NCI-H146 (cell line): ENCODE data around the gene MAP3K13.
"Not testable (repeated sequence)": the region's sequence is repeated elsewhere in the genome, so short reads cannot be mapped to it uniquely, and the experiment has no call there.

Experiments
- DNase-seq: peaks from one replicate; lab custom pipeline; 2025; lab: John Stamatoyannopoulos, UW

The MAP3K13 gene

GRCh38 chr3:185399737-185400667, 37.1 kb downstream of the MAP3K13 start:
- DNase-seq, result peak; percentile 37

- DNase-seq, result peak; percentile 56
Observed at GRCh38 chr3:185400866-185401265, 37.9 kb downstream of the MAP3K13 start.

- DNase-seq, result peak; percentile 59
Observed at GRCh38 chr3:185401319-185401955, 38.5 kb downstream of the MAP3K13 start.

GRCh38 chr3:185402561-185402960, 39.6 kb downstream of the MAP3K13 start:
- DNase-seq, result peak; percentile 81

GRCh38 chr3:185403002-185403401, 40.1 kb downstream of the MAP3K13 start:
- no peak for DNase-seq

GRCh38 chr3:185405243-185405642, 42.3 kb downstream of the MAP3K13 start:
- no peak for DNase-seq

GRCh38 chr3:185405664-185406063, 42.7 kb downstream of the MAP3K13 start:
- no peak for DNase-seq

- no peak for DNase-seq
Observed at GRCh38 chr3:185406121-185406620, 43.2 kb downstream of the MAP3K13 start.

- no peak for DNase-seq
Observed at GRCh38 chr3:185409957-185410356, 47.0 kb downstream of the MAP3K13 start.

- DNase-seq, result no peak
Observed at GRCh38 chr3:185411133-185411532, 48.2 kb downstream of the MAP3K13 start.

GRCh38 chr3:185416513-185416912, 53.6 kb downstream of the MAP3K13 start:
- DNase-seq, result no peak

- not testable (repeated sequence) for DNase-seq
Observed at GRCh38 chr3:185418561-185418977, 55.6 kb downstream of the MAP3K13 start.

- no peak for DNase-seq
Observed at GRCh38 chr3:185420762-185421161, 57.8 kb downstream of the MAP3K13 start.

- no peak for DNase-seq
Observed at GRCh38 chr3:185421577-185422232, 58.8 kb downstream of the MAP3K13 start.

GRCh38 chr3:185422677-185423076, 59.7 kb downstream of the MAP3K13 start:
- peak; percentile 33 for DNase-seq

GRCh38 chr3:185423178-185423577, 60.2 kb downstream of the MAP3K13 start:
- DNase-seq, result no peak

GRCh38 chr3:185424435-185424834, 61.5 kb downstream of the MAP3K13 start:
- no peak for DNase-seq

- no peak for DNase-seq
Observed at GRCh38 chr3:185430375-185430774, 67.4 kb downstream of the MAP3K13 start.

- DNase-seq, result no peak
Observed at GRCh38 chr3:185439745-185440466, 77.0 kb downstream of the MAP3K13 start.

- DNase-seq, result no peak
Observed at GRCh38 chr3:185442031-185442430, 79.1 kb downstream of the MAP3K13 start.

GRCh38 chr3:185444329-185444728, 81.4 kb downstream of the MAP3K13 start:
- DNase-seq, result no peak

GRCh38 chr3:185448107-185448506, 85.2 kb downstream of the MAP3K13 start:
- DNase-seq, result no peak
